NCI-H82 treated with DMSO at 0.1 percent for 48 hours (cell line): Measurements from ENCODE around the gene NSFL1C.

Experiments
- DNase-seq: peaks from one replicate; lab custom pipeline; 2025; ENCODE audit not compliant: unreplicated experiment; lab: John Stamatoyannopoulos, UW

The NSFL1C gene

DNA sequence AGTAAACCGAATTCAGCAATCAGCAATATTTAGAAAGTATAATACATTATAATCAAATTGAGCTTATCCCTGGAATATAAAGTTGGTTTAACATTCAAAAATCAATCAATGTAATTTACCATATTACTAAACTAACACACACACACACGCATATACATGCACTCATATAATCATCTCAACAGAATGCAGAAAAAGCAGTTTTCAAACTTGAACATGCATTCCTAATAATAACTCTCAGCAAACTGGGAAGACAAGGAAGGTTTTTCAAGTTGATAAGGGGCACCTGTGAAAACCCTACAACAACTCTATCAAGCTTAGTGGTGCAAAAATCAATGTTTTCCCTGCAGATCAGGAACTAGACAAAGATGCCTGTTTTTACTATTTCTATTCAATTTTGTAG lies 19.9 kb upstream of the NSFL1C start:
- no peak for DNase-seq

DNA sequence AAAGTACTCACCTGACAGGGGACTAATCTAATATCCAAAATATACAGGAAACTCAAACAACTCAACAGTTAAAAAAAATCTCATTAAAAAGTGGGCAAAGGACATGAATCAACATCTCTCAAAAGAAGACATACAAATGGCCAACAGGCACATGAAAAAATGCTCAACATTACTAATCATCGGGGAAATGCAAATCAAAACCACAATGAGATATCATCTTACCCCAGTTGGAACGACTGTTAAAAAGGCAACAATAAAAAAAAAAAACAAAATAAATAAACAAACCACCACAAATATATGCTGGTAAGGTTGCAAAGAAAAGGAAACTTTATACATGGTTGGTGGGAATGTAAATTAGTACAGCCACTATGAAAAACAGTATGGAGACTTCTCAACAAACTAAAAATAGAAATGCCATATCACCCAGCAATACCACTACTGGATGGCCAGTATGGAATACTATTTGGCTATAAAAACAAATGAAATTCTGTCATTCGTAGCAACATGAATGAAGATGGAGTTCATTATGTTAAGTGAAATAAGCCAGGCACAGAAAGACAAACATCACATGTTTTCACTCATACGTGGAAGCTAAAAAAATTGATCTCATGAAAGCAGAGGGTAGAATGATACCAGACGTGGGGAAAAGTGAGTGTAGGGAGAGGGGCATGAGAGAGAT lies 17.9 kb upstream of the NSFL1C start:
- DNase-seq, result no peak

DNA sequence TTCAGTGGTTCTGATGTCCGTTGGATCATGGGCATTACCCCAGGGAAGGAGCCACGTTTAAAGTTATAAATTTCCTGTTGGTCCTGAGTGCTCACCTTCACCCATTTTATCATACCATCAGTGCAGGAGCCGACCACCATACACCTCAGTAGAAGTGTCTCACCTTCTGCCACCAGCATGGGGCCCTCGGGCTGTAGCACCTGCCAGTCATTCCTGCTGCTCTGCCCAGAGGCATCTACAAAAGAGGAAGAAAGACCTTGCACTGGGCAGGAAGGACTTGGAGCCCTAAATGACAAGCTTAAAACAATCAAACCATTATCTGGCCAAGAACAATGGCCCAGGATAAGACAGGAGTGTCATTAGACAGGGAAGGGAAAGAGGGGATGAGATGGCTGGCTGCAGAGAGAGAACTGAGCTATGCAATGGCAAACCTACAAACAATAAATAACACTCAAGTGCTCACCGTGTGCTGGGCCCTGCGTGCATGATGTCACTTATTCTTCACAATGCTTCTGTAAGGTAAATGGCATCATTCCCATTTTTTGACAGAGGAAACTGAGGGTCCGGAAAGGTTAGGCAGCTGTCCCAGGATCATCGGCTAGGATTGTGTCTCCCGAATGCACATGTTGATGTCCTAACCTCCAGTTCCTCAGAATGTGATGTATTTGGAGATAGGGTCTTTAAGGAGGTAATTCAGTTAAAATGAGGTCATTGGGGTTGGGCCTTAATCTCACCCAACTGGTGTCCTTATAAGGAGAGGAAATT lies 13.4 kb upstream of the NSFL1C start:
- DNase-seq, result no peak

DNA sequence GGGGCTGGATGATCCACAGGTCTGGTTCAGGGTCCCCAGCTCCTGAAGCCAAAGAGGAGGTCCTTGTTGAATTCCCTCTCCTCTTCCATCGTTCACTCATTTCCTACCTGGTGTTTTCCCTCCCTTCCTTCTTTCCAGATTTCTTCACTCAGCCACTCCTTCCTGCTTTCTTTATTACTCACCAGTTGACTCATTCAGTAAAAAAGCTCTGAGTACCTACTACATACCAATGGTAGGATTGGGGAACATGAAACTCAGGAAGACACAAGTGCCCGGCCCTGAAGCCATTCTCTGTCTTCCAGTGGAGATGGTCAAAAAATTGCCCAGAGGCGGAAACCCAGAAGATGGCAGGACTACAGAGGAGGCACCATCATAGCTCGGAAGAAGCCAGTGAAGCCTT lies 11.9 kb upstream of the NSFL1C start:
- DNase-seq, result no peak

DNA sequence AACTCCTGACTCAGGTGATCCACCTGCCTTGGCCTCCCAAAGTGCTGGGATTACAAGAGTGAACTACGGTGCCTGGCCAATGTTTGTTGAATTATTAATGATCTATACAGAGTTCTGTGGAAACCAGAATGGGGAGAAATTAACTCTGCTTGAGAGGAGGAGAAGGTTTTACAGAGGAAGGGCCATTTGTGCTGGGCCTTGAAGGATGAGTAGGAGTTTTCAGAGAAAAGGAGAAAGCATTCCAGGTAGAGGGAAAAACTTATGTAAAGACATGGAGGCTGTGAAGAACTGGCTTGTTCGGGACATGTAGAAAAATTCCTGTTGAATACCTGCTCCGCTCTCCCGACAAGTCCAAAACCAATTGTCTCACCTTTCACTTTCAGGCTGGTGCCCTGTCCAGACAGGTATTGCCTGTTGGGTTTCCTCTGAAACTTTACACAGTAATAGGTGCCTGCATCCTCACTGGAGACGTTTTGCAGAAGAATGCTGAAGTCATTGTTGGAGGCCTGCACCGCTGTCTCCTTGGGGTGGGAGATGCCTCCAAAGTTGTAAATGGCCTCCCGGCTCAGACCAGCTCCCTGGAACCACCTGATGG lies 11.3 kb upstream of the NSFL1C start:
- no peak for DNase-seq

DNA sequence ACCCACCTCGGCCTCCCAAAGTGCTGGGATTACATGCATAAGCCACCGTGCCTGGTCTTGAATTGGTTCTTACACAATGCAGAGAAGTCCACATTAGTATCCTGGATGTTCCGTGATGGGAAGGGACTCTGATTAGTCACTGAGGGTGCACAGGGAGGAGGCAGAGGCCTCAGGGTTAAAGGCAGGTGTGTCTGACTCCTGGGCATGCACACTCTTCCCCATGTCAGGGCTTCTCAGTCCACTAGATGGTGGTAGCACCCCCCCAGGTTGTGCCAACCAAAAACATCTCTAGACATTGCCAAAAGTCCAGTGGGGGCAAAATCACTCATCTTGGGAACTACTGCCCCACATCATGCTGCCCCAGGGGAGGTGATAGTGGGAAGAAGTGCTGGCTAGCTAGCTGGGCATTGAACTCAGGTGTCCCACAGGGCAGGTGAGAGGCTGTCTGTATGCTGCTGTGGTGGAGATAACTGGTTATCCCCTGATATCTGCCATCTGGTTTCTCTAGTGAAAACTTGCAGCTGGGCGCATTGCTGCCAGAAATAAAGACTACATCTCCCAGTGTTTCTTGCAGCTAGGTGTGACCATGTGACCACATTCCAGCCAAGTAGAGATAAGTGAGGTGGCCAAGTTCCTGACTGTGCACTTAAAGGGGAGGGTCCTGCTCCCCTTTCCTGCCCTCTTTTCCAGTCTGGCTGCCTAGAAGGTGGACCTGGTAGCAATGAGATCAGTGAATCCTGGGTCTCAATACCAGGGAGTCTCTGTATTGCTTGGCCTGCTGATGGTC lies 8.4 kb upstream of the NSFL1C start:
- no peak for DNase-seq

DNA sequence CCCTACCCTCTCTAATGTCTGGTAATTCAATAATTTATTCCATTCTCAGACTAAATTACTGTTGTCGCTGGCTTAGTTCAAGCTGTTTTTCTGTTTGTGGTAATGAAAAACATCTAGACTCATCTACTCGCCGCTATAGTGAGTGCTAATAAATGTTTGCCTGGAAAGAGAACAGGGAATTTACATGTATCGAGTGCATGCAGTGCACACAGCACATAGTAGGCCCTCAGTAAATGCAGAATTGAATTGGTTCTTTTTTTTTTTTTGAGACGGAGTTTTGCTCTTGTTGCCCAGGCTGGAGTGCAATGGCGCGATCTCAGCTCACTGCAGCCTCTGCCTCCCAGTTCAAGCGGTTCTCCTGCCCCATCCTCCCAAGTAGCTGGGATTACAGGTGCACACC lies 7.7 kb upstream of the NSFL1C start:
- no peak for DNase-seq

DNA sequence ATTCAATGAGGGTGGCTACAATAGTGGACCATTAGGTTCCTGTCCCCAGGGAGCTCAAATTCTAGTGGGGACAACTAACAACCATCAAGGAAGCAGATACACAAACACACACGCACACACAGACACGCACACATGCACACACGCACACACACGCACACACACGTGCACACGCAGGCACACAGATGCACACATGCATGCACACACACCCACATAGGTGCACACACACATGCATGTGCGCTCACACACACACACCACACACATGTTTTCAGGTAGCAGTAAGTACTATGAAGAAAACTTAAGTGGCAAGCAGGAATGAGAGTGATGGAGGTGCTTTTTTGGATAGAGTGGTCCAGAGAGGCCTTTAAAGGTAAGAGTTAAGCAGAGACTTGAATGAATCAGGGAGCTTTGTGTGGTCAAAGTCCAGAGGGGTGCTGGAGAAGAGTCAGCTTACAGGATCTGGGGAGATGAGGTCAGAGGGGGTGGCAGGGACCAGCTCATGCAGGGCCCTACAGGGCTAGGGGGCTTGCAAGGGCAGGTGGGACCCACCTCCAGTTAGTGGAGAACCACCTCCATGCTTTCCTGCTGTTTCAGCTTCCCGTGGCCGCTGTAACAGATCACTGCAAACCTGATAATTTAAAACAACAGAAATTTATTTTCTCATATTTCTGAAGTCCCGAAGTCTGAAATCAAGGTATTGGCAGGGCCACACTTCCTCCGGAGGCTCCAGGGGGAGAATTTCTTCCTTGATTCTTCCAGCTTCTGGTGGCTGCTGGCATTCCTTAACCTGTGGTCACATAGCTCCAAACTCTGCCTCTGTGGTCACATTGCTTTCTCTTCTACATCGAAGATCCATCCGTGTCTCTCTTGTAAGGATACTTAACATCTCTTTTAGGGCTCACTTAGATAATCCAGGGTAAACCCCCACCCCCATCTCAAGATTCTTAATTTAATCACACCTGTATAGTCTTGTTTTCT lies 6.9 kb upstream of the NSFL1C start:
- no peak for DNase-seq

DNA sequence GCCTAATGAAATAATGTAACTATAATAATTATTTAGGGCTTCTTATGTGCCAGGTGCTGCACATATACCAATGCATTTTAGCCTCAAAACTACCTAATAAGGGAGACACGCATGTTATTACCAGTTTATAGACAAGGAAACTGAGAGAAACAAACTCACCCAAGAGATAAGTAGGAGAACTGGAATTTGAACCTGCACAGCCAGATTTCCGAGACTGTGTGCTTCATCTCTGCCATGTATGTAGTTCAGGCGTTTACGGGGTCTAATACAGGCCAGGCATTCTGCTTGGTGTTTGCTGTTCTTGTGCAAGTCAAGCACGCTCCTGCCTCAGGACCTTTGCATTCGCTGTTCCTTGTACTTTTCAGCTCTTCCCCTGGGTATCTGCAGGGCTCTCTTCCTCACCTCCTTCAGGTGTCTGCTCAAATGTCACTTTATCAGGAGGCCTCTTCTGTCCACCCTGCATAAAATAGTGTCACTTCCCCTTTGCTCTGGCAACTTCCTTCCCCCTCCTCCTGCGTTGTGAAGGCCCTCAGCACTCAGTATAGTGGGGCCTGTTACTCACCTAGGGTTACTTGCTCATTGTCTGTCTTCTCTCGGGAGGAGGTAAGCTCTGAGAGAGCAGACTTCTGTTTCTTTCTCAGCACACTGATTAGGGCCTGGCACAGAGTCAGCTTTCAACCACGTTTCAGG lies 6.1 kb upstream of the NSFL1C start:
- DNase-seq, result no peak

DNA sequence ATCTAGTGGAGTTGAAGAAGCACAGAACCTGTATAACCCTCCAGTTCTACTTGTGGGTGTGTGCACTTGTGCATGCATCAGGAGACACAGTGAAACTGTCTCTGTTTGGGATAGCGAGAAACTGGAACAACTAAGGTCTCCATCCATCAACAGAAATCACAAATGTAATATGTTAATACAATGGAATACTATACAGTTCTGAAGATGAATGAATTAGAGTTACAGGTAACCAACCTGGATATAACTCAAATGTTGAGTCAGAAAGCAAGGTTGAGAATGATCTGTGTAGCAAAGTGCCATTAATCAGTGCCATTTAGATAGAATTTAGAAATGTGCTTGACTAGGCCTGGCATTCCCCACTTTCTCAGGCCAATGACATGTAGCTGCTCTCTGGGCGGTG lies 4.6 kb upstream of the NSFL1C start:
- no peak for DNase-seq

DNA sequence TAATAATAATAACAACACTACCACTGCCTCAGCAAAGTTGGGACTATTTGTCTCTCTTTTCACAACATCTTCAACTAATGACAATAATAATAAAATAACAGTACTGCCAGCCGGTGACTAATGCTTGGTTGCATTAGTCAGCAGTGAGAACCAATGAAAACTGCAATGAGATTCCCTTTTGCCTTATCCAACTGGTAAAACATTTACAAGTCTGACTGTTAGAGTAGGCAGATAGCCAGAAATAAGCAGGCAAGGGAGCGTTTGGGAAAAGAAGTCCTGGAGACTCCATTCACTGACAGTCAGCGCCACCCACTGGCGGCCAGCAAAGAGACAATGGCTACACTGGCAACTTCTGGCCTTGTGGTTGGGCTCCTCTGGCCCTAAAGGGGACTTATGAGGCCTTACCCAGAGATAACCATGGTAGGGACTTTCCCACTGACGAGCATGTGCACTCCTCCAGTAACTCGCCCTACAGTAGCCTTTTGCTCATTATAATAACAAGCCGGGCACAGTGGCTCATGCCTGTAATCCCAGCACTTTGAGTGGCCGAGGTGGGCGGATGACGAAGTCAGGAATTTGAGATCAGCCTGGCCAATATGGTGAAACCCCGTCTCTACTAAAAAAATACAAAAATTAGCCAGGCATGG lies 3.4 kb upstream of the NSFL1C start:
- DNase-seq, result peak; percentile 21

DNA sequence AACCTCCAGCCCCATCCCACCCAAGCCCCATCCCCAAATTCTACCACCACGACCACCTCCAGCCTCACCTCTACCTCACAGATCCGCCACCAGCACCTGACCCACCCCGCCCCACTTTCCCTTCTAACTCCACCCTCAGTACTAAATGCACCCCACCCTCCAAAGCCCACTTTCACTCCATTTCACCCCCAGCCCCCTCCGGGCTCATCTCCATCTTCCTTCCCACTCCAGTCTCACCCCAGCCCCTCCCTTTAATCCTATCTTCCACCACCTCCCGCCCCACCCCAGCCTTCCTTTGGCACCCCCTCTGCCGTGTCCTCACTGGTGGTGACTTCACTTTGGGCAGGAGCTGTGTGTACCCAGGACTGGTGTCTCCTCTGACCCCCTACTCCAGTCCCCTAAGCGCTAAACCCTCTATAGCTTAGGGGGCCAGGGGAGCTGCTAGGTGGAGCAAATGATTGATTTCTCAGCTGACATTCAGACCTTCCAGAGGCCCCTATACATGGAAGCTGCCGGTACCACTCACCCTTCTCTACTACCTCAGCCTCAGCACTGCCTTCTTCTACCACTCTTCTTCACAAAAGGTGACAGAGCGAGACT lies 2.8 kb upstream of the NSFL1C start:
- no peak for DNase-seq

DNA sequence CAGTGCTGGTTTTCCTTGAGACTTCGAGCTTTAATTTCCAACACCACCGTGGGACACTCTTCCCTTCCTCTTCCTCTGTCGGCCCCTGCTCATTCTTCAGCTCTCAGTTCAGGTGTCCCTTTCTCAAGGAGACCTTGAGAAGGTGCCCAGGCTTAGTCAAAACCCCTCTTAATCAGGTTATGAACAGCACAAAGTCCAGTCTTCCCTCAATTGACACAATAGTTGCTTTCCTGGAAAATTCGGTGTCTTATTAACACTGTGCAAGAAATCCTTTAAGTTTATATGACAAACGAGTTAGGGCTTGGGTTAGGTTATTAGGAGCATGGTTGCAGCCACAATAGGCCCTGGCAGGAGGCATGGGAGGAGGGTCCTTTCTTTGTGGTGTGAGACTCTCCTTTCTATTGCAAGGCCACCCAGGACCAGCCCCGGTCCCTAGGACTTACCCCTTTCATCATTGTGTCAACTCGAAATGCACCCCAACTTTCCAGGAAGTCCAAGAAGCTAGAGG lies 1.5 kb upstream of the NSFL1C start:
- no peak for DNase-seq

DNA sequence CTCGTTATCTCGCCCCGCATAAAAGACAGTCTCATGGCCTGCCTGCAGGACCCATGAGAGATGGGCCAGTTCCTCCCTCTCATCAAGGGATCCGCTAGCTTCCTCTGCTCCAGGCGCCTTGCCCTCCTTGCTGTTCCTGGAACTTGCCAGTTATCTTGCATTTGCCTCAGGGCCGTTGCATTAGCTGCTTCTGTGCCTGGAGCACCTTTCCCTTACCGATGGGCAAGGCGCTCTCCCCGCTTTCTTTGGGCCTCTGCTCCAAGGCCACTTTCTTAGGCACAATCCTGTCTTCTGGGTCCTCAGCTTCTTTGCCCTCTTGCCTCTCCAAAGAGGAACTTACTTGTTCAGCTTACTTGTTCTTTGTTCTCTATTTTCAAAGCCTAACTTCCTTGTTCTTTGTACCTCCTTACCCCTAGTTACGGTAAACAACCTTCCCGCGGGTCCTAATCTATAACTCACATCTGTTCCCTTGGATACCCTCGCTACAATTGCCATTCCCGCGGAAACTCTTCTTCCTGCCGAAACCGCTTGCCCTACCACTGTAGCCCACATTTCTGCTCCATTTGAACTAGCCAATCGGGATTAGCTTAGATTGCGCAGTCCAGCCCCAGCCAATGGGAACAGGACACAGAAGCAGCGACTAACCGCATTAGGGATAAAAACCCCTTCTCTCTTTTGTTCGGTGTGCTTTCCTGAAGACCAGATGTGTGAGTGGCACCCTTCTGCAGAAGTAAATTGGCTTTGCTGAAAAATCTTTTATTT lies 887 bp upstream of the NSFL1C start:
- no peak for DNase-seq

DNA sequence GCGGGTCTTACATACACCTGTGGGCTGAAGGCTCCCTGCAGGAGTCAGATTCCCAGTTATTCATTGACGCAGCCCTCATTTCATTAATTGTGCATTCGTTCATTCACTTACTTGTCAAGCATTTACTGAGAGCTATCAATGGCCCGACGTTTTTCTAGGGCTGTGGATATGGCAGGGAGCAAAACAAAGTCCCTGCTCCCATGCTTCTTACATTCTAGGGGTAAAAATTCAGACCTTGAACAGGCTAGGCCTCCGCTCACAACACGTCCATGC lies 369 bp upstream of the NSFL1C start:
- DNase-seq, result no peak

DNA sequence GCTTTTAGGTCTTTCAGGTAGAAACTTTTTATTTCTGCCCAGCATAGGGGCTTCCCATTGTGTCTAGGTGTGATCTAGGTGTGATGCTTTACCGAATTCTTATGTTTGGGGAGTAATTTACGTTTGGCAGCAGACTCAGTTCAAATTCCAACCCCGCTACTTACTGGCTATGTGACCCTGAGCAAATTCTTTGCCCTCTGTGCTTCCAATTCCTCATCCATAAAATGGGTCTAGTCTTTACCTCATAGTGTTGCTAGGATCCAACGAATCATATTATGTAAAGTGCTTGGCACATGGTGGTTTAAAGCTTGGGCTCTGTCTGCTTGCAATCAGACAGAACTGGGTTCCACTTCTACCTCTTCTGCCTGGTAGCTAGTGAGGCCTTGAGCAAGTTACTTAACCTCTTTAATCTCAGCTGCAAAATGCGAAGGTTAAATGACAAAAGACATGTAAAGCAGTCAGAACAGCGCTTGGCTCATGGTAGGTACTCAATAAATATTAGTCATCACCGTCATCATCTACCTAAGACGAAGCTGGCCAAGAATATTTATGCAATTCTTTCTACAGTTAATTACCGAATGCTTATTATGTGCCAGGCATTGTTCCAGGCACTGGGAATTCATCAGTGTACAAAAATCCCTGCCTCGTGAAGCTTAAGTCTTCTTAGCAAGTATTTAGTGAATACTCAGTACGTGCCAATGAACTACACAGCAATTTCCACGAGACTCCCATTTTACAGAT lies 1.0 kb downstream of the NSFL1C start:
- no peak for DNase-seq

DNA sequence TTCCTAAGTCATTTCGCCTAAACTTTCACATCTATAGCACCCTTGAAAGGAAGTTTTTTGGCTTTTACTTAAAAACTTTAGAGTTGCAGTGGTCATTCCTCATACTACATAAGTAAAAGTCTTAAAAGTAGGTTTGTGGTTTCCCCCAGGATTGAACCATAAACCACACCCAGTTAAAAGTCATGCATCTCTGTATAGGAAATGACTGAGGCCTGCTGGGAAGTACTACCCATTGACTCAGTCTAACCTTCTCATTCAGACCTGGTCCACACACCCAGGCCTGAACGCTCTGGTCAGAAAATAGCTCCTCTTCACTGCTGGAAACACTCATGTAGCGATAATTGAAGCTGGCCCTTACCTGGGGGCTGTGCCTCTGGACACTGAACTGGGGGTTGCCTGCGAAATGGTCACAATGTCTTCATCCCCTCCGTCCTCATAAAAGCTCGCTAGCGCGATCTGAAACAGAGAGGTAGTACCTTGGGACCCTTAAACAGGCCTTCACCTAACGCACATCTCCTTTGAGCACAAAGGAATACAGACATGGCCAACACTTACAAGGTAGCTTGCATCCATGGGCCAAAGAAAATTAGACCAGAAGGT lies 2.6 kb downstream of the NSFL1C start:
- DNase-seq, result no peak
